GM19468 (cell line): ENCODE measurements around the gene GID8.
"Not testable (repeated sequence)": the region's sequence is repeated elsewhere in the genome, so short reads cannot be mapped to it uniquely, and the experiment has no call there.

ENCODE experiments used
- ATAC-seq: cut with Tn5 transposase; IDR thresholded peaks from one replicate; pipeline ENCODE4 v1.9.1; 2021; ENCODE audit warnings: mild to moderate bottlenecking, moderate library complexity, moderate number of reproducible peaks; ENCODE audit not compliant: unreplicated experiment; ENCODE audit errors: extremely low read depth

Gene GID8

DNA sequence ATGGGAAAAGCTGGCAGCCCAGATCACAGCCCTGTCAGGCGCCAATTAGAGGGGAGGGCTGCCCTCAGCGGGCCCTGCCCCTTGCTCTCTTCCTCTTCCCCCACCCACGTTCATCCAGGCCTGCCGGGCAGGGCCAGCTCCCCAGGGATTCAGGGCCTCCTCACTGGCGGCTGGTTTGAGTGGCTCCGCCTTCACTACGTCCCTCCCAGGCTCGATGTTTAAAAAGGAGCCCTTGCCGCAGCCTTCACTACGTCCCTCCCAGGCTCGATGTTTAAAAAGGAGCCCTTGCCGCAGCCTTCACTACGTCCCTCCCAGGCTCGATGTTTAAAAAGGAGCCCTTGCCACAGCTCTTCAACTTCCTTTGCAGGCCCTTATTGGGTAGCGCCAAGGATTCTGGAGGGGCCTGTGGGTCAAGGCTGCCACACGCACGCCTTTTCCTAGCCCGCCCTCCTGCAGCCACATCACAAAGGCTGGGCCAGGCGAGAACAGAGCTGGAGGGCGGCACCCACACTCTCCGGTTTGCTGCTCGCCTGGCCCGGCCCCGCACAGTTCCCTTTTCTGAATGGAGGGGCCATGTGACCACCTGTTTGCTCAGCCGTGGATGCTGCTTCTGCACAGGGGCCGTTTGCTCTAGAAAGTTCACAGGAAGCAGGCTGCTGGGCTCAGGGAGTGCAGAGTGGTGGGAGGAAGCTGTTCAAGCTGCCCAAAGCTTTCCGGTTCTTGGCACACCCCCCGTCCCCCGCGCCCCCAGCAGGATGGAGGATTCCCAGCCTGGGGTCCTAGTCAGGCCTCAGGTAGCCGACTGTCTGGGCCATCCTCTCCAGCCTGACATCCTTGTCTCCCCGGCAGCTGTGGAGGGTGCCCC, 16.1 kb downstream of the GID8 start:
- peak; percentile 27 for ATAC-seq

DNA sequence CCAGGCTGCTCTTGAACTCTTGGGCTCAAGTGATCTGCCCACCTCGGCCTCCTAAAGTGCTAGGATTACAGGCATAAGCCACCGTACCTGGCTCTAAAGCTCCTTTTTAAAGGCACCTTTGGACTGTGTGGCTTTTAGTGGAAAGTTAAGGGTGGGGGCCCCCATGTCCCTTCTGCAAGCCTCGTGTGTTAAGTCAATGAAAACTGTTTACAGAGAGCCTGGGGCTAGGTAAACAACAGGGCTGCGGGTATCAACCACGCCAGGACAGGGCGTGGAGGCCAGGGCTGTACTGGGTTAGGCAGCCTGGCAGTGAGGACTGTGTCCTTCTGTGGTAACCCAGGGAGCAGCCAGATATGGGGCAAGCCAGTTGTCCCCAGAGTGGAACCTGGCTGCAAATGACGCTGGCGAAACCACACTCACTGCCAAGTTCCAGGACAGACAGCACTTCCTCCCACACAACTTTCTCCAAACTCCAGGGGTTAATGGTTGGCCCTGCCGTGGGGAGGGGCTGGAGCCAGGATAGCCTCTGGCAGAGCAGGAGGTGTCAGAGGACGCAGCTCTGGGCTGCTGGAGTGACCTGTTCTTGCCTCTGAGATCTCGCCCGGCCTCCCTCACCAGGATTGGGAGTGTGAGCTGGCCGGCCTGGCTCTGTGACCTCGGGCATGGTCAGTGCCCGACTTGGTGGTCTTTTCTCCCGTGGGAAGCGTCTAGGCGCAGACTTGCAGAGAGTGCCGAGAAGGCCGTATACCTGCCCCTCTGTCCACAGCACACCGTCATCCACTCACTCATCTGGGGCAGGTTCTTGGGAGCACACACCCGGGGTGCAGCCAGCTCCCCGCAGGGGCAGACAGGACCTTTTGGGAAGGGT, 17.8 kb downstream of the GID8 start:
- no peak for ATAC-seq

DNA sequence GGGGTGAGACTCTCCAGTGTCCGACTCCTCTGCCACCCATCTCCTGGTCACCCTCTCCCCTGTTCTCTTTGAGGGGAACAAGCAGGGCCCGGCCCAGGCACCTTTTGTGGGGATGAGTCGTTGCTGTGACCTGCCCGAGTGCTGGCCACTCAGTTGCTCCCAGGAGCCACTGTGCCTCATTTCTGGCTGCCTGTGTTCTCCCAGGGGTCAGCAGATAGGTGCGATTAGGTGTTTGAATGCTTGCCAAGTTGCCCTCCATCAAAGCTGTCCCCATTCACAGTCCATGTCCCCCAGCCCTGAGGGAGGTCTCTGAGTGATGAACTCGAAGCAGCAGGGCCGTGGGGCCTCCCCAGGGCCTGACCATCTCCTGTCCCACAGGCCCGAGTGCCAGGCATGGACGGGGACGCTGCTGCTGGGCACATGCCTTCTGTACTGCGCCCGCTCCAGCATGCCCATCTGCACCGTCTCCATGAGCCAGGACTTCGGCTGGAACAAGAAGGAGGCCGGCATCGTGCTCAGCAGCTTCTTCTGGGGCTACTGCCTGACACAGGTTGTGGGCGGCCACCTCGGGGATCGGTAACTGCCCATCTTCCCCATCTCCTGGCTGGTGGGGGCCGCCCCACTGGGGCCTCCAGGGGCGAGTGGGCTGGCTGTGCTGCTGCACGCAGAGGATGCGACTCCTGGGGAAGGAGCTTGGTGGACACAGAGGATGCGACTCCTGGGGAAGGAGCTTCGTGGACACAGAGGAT, 18.6 kb downstream of the GID8 start:
- ATAC-seq: no peak

GRCh38 chr20:62957136-62958117, 19.5 kb downstream of the GID8 start:
- no peak for ATAC-seq

DNA sequence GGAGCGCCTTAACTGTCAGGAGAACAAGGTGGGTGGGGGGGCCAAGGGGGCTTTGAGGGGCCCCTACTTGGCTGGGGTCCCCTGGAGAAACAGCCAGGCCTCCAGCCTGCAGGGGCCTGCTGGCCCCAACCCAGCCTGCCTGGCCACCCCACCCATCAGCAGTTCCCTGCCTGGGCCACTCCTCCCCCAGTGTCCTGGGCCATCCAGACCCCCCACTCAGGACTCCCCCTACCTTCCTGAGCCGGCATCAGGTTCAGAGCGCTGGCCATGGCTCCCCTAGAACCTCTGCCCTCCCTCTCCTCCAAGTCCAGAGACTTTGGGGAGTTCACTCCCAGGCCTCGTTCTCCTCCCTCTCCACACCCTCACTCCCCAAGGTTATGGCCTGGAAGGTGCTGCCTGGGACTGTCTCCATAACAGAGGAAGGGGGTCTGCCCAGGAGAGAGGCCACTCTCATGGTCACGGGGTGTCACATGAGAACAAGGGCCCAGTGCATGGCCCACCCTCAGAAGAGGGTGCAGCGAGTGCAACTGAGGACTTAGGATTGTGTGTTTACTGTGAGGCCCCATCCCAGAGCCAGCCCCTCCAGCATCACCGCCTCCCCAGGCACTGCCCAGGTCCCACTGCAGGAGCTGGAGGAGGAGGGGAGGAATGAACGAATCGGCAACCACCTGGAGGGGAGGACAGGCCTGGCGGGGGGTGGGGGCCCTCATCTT, 20.6 kb downstream of the GID8 start:
- ATAC-seq: no peak

GRCh38 chr20:62959101-62959971, 21.4 kb downstream of the GID8 start:
- no peak for ATAC-seq

- no peak for ATAC-seq
Measured at GRCh38 chr20:62959998-62960436, 22.1 kb downstream of the GID8 start.

- not testable (repeated sequence) for ATAC-seq
Measured at GRCh38 chr20:62960446-62961309, 22.7 kb downstream of the GID8 start.

- ATAC-seq: no peak
Measured at GRCh38 chr20:62961310-62961783, 23.4 kb downstream of the GID8 start.

- no peak for ATAC-seq
Measured at GRCh38 chr20:62961799-62962198, 23.9 kb downstream of the GID8 start.

- ATAC-seq: no peak
Measured at GRCh38 chr20:62962221-62962879, 24.4 kb downstream of the GID8 start.

GRCh38 chr20:62962891-62963613, 25.1 kb downstream of the GID8 start:
- no peak for ATAC-seq

GRCh38 chr20:62963614-62964397, 25.9 kb downstream of the GID8 start:
- ATAC-seq: no peak

DNA sequence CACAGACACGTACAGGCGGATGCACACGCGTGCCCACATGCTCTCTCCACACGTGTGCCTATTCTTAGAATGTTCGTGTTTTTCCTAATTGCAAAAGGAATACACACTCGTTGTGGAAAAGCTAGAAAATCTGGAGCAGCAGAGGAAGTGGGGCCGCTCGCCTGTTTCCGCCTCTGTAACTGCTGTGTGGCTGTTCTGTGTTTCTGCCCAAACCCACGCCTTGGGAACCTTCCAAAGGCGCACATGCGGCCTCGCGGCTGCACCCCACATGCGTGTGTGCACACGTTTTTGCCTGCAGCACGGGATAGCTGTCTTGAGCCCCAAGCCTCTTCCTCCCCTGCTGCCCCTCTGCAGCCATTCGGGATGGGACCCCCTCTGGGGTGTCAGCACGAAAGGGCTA, 26.8 kb downstream of the GID8 start:
- no peak for ATAC-seq

DNA sequence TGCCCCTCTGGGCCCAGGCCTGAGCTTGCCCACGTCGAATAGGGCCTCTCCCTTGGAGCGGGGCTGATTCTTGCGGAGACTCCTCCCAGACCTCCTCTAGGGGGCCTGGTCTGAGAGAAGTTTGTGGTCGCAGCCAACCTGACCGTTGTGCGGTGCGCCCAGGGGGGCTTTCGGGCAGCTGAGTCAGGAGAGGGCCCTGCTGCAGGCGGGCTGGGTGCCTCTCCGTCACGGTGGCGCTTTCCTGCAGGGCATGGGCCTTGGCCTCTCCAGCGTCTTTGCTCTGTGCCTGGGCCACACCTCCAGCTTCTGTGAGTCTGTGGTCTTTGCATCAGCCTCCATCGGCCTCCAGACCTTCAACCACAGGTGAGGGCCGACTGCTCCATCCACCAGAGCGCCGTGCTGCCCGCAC, 27.4 kb downstream of the GID8 start:
- no peak for ATAC-seq
